ENCODE data around the gene RNPEPL1. TPM values are rescaled to one million over a fixed set of nuclear protein-coding genes. Genes with fewer than 3 reads are reported as not detected.

RNPEPL1 gene
- total RNA-seq, 2 experiments from 2014 or later = 39.1 to 40.5 TPM

DNA sequence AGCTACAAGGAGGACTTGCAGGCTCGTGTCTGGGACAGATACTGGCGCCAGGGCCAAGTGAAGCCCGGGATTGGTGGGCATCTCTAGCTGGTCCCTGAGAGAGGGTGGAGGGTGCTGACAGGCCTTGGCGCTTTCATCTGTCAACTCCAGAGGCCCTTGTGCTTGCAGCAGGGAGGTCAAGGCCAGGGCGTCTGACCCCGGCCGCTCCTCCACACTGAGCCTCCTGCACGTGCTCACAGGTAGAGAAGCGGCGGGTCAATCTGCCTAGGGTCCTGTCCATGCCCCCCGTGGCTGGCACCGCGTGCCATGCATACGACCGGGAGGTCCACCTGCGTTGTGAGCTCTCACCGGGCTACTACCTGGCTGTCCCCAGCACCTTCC is 27.8 kb downstream of the RNPEPL1 start:
- Mint-ChIP-seq H3K27me3 (no peaks in the 10 kb centered on the region), H3K9me3 (no peaks in the 10 kb centered on the region), H3K4me3 (no peak overlapping the region), H3K27ac (no peak overlapping the region), H3K36me3 (ENCODE audit: low read depth) (peaks cover 1% of the 10 kb centered on the region), H3K4me1 (ENCODE audit: low read depth) (no peaks in the 10 kb centered on the region)
- ATAC-seq (no peak), DNase-seq (no peak)
- POLR2A ChIA-PET = interaction anchor here (0.8 to 1.0 kb wide), 2 partner anchors 10 to 25 kb away, joined by 3 read pairs; partner anchors contain the start of gene CAPN10
- TF ChIP-seq, protein P1, sequence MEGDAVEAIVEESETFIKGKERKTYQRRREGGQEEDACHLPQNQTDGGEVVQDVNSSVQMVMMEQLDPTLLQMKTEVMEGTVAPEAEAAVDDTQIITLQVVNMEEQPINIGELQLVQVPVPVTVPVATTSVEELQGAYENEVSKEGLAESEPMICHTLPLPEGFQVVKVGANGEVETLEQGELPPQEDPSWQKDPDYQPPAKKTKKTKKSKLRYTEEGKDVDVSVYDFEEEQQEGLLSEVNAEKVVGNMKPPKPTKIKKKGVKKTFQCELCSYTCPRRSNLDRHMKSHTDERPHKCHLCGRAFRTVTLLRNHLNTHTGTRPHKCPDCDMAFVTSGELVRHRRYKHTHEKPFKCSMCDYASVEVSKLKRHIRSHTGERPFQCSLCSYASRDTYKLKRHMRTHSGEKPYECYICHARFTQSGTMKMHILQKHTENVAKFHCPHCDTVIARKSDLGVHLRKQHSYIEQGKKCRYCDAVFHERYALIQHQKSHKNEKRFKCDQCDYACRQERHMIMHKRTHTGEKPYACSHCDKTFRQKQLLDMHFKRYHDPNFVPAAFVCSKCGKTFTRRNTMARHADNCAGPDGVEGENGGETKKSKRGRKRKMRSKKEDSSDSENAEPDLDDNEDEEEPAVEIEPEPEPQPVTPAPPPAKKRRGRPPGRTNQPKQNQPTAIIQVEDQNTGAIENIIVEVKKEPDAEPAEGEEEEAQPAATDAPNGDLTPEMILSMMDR (IDR thresholded peaks at IDR 0.05) = no peak
- CTCF ChIA-PET = interaction anchor here (1.0 to 1.5 kb wide), 2 partner anchors 16 to 75 kb away, joined by 3 read pairs; no protein-coding TSS in a partner anchor
- intact Hi-C loops (cut with micrococcal nuclease) = no loop called here

DNA sequence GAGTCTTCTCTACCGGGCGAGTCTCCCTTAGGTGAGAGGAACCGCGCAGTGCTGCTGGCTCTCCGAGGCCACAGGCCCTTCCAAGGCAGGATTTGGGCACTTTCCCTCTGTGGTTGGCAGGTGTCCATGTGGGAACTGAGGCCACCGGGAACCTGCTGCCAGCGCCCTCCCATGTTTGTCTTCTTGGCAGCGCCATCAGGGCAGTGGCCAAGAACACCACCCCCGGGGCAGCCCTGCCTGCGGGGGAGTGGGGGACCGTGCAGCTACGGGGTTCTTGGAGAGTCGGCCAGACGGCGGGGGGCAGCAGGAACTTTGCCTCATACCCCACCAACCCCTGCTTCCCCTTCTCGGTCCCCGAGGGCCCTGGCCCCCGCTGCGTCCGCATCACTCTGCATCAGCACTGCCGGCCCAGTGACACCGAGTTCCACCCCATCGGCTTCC is 28.2 kb downstream of the RNPEPL1 start:
- DNase-seq (no peak), ATAC-seq (no peak)
- intact Hi-C loops (cut with micrococcal nuclease) = no loop called here
- Mint-ChIP-seq H3K4me1 (ENCODE audit: low read depth) (no peaks in the 10 kb centered on the region), H3K36me3 (ENCODE audit: low read depth) (peaks cover 1% of the 10 kb centered on the region), H3K9me3 (no peaks in the 10 kb centered on the region), H3K27me3 (no peaks in the 10 kb centered on the region), H3K27ac (no peak overlapping the region), H3K4me3 (no peak overlapping the region)
- CTCF ChIA-PET = interaction anchor here (1.0 to 1.5 kb wide), 2 partner anchors 17 to 74 kb away, joined by 3 read pairs; no protein-coding TSS in a partner anchor
- POLR2A ChIA-PET = interaction anchor here (0.8 kb wide), 1 partner anchor 25 kb away, joined by 3 read pairs; no protein-coding TSS in a partner anchor
- TF ChIP-seq, protein P1 (IDR thresholded peaks at IDR 0.05) = no peak

DNA sequence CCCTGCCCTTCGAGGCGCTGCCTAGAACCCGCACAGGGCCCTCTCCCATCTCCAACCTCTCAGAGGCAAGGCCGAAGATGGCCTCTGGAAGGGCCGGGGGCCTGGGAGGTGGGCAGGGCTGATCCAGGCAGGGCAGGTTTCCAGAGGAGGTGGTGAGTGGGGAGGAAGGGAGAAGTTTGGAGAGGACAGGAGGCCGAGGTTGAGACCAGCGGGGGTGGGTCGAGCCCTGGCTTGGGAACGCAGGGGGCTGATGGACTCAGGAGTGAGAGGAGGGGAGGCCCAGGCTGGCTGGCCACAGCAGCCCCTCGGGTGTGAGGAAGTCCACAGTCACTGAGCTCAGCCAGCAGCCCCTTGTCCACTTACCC is 28.8 kb downstream of the RNPEPL1 start:
- POLR2A ChIA-PET = no interaction called here

DNA sequence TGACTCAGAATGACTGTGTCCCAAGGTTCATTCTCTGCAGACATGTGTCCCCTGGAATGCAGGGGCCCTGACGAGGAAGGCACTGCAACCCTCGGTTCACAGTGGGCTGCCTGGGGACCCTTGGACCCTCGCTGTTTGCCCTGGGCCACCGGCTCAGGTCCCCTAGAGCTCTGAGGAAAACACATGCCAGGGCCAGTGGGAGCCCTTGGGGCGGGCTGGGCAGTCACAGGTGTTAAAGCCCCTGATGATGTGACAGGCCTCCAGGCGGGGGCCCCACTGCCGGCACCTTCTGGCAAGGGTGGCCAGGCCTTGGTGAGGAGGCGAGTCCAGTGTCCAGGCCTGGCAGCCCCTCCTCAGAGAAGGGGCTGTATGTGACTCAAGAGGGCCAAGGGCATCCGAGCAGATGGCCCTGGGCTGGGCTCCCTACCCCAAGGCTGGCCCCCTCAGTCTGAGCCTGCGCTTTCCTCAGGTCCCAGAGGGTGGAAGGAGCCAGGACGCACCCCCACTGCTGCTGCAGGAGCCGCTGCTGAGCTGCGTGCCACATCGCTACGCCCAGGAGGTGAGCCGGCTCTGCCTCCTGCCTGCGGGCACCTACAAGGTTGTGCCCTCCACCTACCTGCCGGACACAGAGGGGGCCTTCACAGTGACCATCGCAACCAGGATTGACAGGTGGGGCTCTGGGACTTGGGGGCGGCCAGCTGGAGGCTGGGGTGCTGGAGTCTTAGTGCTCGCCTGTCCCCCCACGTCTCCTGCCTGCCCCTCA is 29.3 kb downstream of the RNPEPL1 start:
- DNase-seq = no peak
- Mint-ChIP-seq H3K4me3 (no peak overlapping the region), H3K9me3 (no peaks in the 10 kb centered on the region), H3K27me3 (no peaks in the 10 kb centered on the region), H3K4me1 (ENCODE audit: low read depth) (no peaks in the 10 kb centered on the region), H3K36me3 (ENCODE audit: low read depth) (no peaks in the 10 kb centered on the region), H3K27ac (no peak overlapping the region)
- no peak for ATAC-seq
- TF ChIP-seq, protein P1 (IDR thresholded peaks at IDR 0.05) = no peak
- intact Hi-C loops (cut with micrococcal nuclease) = no loop called here
- ChIA-PET POLR2A (no interaction called here), CTCF (interaction anchor here (1.0 kb wide), 1 partner anchor 32 kb away, joined by 3 read pairs; no protein-coding TSS in a partner anchor)

More for the DNA sequence above, 28.8 kb downstream of the RNPEPL1 start:
- TF ChIP-seq, protein P1 (IDR thresholded peaks at IDR 0.05) = no peak
- ATAC-seq (no peak), DNase-seq (no peak)
- H3K27me3 Mint-ChIP-seq = no peaks in the 10 kb centered on the region
- CTCF ChIA-PET = interaction anchor here (1.0 kb wide), 1 partner anchor 31 kb away, joined by 3 read pairs; no protein-coding TSS in a partner anchor
- no peaks in the 10 kb centered on the region for H3K36me3 Mint-ChIP-seq (ENCODE audit: low read depth)
- H3K27ac Mint-ChIP-seq = no peak overlapping the region
- intact Hi-C loops (cut with micrococcal nuclease) = no loop called here
- no peaks in the 10 kb centered on the region for H3K9me3 Mint-ChIP-seq
- H3K4me3 Mint-ChIP-seq = no peak overlapping the region
- H3K4me1 Mint-ChIP-seq (ENCODE audit: low read depth) = no peaks in the 10 kb centered on the region

DNA sequence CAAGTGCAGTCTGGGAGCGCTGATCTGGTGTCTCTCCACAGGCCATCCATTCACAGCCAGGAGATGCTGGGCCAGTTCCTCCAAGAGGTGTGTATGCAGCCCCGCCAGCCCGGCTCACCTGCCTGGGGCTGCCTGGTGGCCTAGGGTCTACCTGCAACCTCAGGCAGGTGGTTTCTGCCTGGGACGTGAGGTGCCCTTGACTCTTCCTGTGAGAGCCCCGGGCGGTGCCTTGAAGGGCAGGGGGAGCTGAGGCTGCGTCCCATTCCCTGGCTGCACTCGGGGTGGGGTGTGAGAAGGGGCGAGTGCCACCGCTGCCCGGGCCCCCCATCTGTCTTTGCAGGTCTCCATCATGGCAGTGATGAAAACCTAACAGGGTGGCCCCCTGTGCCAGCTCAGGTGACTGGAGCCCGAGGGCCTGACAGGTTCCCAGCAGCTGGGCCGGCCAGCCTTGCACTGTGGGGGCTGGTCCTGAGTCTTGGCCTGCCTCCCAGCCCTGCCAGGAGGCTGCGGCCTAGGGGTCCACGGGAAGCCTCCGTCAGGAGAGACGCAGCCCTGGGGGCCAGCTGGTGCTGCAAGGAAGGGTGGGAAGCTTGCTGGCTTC is 30.1 kb downstream of the RNPEPL1 start:
- intact Hi-C loops (cut with micrococcal nuclease) = no loop called here
- DNase-seq (no peak), ATAC-seq (no peak)
- Mint-ChIP-seq H3K4me3 (no peak overlapping the region), H3K36me3 (ENCODE audit: low read depth) (no peaks in the 10 kb centered on the region), H3K27ac (no peak overlapping the region), H3K27me3 (no peaks in the 10 kb centered on the region), H3K4me1 (ENCODE audit: low read depth) (no peaks in the 10 kb centered on the region), H3K9me3 (no peaks in the 10 kb centered on the region)
- ChIA-PET POLR2A (no interaction called here), CTCF (no interaction called here)
- TF ChIP-seq, protein P1 (IDR thresholded peaks at IDR 0.05) = no peak
